ENCODE measurements around the gene NACC1. TPM values are rescaled to one million over a fixed set of nuclear protein-coding genes. Genes with fewer than 3 reads are reported as not detected.

NACC1 gene
- total and polyA plus RNA-seq, 2 of the 8 experiments (the other 6 are each of a cell fraction or from before 2014, with no cell fraction given) = 234 to 301 TPM

DNA sequence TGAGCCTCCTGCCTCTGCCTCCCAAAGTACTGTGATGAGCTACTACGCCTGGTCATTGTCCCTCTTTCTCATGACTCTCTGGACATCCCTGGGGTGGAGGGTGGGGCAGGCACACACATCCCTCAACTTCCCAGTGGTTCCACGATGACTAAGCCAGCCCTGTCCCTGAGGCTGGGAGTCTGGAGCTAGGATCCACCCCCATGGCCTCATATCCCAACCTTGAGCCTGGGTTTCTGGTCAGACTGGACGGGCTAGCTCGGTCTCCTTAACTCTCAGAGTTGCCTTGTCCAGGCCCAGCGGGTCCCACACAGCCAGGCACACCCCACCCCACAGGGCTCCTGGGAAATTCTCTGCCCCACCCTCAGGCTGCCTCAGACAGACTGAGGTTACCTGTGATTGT lies 51.7 kb downstream of the NACC1 start (continued):
- TF ChIP-seq CHD1 (IDR thresholded peaks at IDR 0.05; ENCODE audit: low read depth, low read length) (no peak), ZNF274 (IDR thresholded peaks at IDR 0.05; ENCODE audit: borderline replicate concordance, extremely low read depth, low read length) (no peak), CREB1 (IDR thresholded peaks at IDR 0.05) (no peak)
- TF ChIP-seq, protein P1, sequence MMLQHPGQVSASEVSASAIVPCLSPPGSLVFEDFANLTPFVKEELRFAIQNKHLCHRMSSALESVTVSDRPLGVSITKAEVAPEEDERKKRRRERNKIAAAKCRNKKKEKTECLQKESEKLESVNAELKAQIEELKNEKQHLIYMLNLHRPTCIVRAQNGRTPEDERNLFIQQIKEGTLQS (IDR thresholded peaks at IDR 0.05; ENCODE audit: insufficient read depth, low read depth, low read length) = no peak

All from H1 (cell line).